Sigmoid colon (tissue), 3 donors: Measurements from ENCODE around the gene PAQR3.

Source experiments
- POLR2A ChIP-seq, 2 donors: fragments of 450-650 bp; IDR thresholded peaks; one replicate each; pipeline ENCODE4 v1.6.1; 2016; ENCODE audit warnings: antibody characterized with exemption in 2 of 2, mild to moderate bottlenecking in 2 of 2, moderate library complexity in 2 of 2
- TF ChIP-seq, protein P1 (sequence below), 4 experiments: fragments of 450-650 bp in 3 of 4; fragments of 200-600 bp in 1 of 4; IDR thresholded peaks; one replicate each; pipeline ENCODE4 v1.5.1; 2016 to 2019; ENCODE audit warnings: antibody characterized with exemption in 4 of 4, mild to moderate bottlenecking in 3 of 4, moderate library complexity in 2 of 4

- TF ChIP-seq, protein P1, sequence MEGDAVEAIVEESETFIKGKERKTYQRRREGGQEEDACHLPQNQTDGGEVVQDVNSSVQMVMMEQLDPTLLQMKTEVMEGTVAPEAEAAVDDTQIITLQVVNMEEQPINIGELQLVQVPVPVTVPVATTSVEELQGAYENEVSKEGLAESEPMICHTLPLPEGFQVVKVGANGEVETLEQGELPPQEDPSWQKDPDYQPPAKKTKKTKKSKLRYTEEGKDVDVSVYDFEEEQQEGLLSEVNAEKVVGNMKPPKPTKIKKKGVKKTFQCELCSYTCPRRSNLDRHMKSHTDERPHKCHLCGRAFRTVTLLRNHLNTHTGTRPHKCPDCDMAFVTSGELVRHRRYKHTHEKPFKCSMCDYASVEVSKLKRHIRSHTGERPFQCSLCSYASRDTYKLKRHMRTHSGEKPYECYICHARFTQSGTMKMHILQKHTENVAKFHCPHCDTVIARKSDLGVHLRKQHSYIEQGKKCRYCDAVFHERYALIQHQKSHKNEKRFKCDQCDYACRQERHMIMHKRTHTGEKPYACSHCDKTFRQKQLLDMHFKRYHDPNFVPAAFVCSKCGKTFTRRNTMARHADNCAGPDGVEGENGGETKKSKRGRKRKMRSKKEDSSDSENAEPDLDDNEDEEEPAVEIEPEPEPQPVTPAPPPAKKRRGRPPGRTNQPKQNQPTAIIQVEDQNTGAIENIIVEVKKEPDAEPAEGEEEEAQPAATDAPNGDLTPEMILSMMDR (IDR thresholded peaks at IDR 0.05) = no peak
- no peak for TF ChIP-seq POLR2A (IDR thresholded peaks at IDR 0.05)
Observed at GRCh38 chr4:78862314-78862737, 76.9 kb downstream of the PAQR3 start.
